ENCODE measurements around the gene KDM3A.
"Not testable (repeated sequence)": the region's sequence is repeated elsewhere in the genome, so short reads cannot be mapped to it uniquely, and the experiment has no call there.

KDM3A gene

DNA sequence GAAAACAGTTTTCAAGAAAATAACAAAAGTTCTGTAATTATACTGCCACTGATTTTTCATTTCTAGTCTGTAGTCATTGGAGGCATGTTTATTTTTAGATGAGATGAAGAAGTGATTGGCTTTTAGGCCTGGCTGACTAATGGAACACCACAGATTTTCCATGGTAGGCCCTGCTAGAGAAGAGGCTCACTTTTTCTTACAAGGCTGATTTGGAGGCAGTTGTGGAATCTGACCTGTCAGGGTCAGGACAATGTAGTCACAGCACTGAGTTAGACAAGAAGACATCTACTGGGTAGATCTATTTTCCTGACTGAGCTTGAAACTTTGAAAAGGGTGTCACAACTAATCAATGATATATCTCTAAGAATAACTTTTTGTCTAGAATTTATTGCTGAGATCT is 43.9 kb downstream of the KDM3A start:
- Histone ChIP-seq H3K9ac (ENCODE audit: low read depth, low read length) (no peak overlapping the region), H3K9me3 (ENCODE audit: control insufficient read depth, insufficient read depth, low read length) (no peaks in the 10 kb centered on the region), H3K27me3 (ENCODE audit: control insufficient read depth, insufficient read depth, low read length) (no peaks in the 10 kb centered on the region), H3K4me3 (ENCODE audit: low read depth, low read length) (no peak overlapping the region), H3K36me3 (ENCODE audit: control insufficient read depth, insufficient read depth, low read length) (peaks cover 22% of the 10 kb centered on the region), H3K4me1 (ENCODE audit: control insufficient read depth, insufficient read depth, low read length) (no peaks in the 10 kb centered on the region)

DNA sequence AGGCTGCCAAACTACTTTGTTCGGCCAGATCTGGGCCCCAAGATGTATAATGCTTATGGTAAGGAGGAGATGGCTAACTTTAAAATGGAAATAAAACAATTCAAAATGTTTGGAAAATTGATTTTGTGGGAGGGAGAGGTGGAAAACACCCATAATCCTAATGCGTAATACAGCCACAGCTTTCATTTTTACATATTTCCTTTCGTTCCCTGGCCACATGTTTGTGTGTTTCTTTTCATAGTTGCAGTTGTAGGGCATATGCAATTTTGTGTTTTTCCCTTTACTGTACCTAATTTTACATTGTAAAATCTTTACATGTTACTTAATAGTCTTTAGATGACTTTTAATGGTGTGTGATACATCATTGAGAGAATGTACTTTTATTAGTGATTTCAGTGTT is 44.6 kb downstream of the KDM3A start:
- H3K36me3 ChIP-seq (ENCODE audit: control insufficient read depth, insufficient read depth, low read length), result peaks cover 22% of the 10 kb centered on the region
- no peak overlapping the region for H3K4me3 ChIP-seq (ENCODE audit: low read depth, low read length)
- H3K4me1 ChIP-seq (ENCODE audit: control insufficient read depth, insufficient read depth, low read length), result no peaks in the 10 kb centered on the region
- no peaks in the 10 kb centered on the region for H3K27me3 ChIP-seq (ENCODE audit: control insufficient read depth, insufficient read depth, low read length)
- no peak overlapping the region for H3K9ac ChIP-seq (ENCODE audit: low read depth, low read length)
- no peaks in the 10 kb centered on the region for H3K9me3 ChIP-seq (ENCODE audit: control insufficient read depth, insufficient read depth, low read length)

DNA sequence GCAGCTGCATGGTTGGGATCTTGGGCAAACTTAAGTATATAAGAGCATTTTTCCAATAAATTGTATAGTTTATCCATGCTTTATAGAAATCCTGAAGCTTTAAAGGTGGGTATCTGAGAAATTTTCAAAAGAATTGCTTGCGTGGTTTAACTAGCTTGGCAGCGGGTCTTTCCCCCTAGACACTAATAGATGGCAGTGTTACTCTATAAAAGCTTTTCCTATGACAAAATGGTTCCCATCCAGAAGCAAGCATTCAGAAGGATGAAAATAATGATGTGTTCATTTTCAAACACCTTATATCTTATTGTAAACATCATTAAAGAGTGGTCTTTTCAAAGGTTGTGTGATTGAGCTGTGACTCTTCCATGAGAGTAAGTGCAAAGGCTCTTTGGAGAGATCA is 45.9 kb downstream of the KDM3A start:
- Histone ChIP-seq H3K27me3 (ENCODE audit: control insufficient read depth, insufficient read depth, low read length) (no peaks in the 10 kb centered on the region), H3K4me1 (ENCODE audit: control insufficient read depth, insufficient read depth, low read length) (no peaks in the 10 kb centered on the region), H3K9me3 (ENCODE audit: control insufficient read depth, insufficient read depth, low read length) (no peaks in the 10 kb centered on the region), H3K9ac (ENCODE audit: low read depth, low read length) (no peak overlapping the region), H3K4me3 (ENCODE audit: low read depth, low read length) (no peak overlapping the region), H3K36me3 (ENCODE audit: control insufficient read depth, insufficient read depth, low read length) (peaks cover 20% of the 10 kb centered on the region)

DNA sequence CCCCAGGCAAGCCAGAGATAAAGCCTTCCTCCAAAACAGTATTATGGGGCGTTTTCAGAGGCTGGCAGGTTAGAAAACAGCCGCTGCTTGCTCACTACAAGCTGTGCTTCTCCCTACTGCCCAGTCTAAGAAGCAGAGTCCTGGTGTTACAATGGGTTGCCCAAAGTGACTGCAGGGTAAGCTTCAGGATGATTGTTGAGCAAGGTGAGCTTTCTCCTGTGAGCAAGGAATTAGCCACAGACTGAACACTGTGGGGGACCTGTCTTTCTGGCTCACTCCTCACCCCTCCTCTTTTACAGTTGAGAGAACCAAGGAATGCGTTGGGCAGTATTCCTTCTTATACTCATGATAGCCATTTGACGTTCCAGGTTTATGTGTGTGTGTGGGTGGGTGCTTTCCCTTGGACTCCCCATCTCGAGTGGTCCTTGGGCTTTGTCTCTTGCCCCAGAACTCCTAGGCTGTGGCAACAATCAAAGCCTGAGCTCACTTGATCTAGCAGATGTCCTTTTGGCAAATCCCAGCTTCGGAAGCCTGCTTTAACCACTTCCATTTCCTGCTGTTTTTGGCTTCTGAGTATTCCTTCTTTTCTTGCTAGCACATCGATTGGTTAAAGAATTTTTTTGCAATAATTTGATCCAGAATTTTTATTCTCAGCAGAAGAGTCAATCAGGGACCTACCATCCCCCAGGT is 47.5 kb downstream of the KDM3A start:
- Histone ChIP-seq H3K9me3 (ENCODE audit: control insufficient read depth, insufficient read depth, low read length) (no peaks in the 10 kb centered on the region), H3K27me3 (ENCODE audit: control insufficient read depth, insufficient read depth, low read length) (no peaks in the 10 kb centered on the region), H3K4me3 (ENCODE audit: low read depth, low read length) (no peak overlapping the region), H3K4me1 (ENCODE audit: control insufficient read depth, insufficient read depth, low read length) (no peaks in the 10 kb centered on the region), H3K36me3 (ENCODE audit: control insufficient read depth, insufficient read depth, low read length) (peaks cover 12% of the 10 kb centered on the region), H3K9ac (ENCODE audit: low read depth, low read length) (no peak overlapping the region)

DNA sequence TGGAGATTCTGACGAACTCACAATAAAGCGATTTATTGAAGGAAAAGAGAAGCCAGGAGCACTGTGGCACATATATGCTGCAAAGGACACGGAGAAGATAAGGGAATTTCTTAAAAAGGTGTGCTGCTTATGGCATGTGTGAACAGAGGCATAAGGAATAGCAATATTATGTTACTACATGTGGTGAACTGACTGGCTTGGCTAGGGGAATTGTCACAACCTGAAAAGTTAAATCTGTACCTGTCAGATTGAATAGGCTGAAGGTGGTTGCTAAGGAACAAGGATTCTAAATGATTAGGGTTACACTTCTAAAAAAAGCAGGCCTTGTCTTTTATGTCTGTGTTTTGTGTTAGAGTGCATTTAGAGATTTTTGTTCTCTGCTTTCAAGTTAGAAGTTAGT is 48.4 kb downstream of the KDM3A start:
- Histone ChIP-seq H3K9me3 (ENCODE audit: control insufficient read depth, insufficient read depth, low read length) (no peaks in the 10 kb centered on the region), H3K9ac (ENCODE audit: low read depth, low read length) (no peak overlapping the region), H3K4me3 (ENCODE audit: low read depth, low read length) (no peak overlapping the region), H3K27me3 (ENCODE audit: control insufficient read depth, insufficient read depth, low read length) (no peaks in the 10 kb centered on the region), H3K4me1 (ENCODE audit: control insufficient read depth, insufficient read depth, low read length) (no peaks in the 10 kb centered on the region), H3K36me3 (ENCODE audit: control insufficient read depth, insufficient read depth, low read length) (peaks cover 7% of the 10 kb centered on the region)

GRCh38 chr2:86490245-86490644 is 49.1 kb downstream of the KDM3A start:
- no peaks in the 10 kb centered on the region for H3K9me3 ChIP-seq (ENCODE audit: control insufficient read depth, insufficient read depth, low read length)
- no peaks in the 10 kb centered on the region for H3K4me1 ChIP-seq (ENCODE audit: control insufficient read depth, insufficient read depth, low read length)
- H3K27me3 ChIP-seq (ENCODE audit: control insufficient read depth, insufficient read depth, low read length), result no peaks in the 10 kb centered on the region
- H3K4me3 ChIP-seq (ENCODE audit: low read depth, low read length), result no peak overlapping the region
- H3K9ac ChIP-seq (ENCODE audit: low read depth, low read length), result no peak overlapping the region
- peaks cover 6% of the 10 kb centered on the region for H3K36me3 ChIP-seq (ENCODE audit: control insufficient read depth, insufficient read depth, low read length)

DNA sequence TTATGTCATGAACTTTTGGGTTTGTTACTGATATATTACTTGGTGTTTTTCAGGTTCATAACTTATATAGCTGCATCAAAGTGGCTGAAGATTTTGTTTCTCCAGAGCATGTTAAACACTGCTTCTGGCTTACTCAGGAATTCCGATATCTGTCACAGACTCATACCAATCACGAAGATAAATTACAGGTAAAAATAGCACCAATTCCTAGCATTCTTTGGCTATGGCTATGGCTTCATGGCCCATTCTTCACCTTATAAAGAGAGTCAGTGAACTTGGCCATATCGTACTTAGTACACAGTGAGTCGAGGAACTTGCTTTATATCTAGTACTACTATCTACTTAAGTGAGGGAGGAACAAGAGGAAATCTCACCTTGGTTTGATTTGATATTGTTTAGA is 49.9 kb downstream of the KDM3A start:
- Histone ChIP-seq H3K9ac (ENCODE audit: low read depth, low read length) (no peak overlapping the region), H3K4me1 (ENCODE audit: control insufficient read depth, insufficient read depth, low read length) (no peaks in the 10 kb centered on the region), H3K36me3 (ENCODE audit: control insufficient read depth, insufficient read depth, low read length) (no peaks in the 10 kb centered on the region), H3K4me3 (ENCODE audit: low read depth, low read length) (no peak overlapping the region), H3K27me3 (ENCODE audit: control insufficient read depth, insufficient read depth, low read length) (no peaks in the 10 kb centered on the region), H3K9me3 (ENCODE audit: control insufficient read depth, insufficient read depth, low read length) (no peaks in the 10 kb centered on the region)

- Histone ChIP-seq H3K4me3 (ENCODE audit: low read depth, low read length) (no peak overlapping the region), H3K9ac (ENCODE audit: low read depth, low read length) (no peak overlapping the region), H3K36me3 (ENCODE audit: control insufficient read depth, insufficient read depth, low read length) (no peaks in the 10 kb centered on the region), H3K4me1 (ENCODE audit: control insufficient read depth, insufficient read depth, low read length) (no peaks in the 10 kb centered on the region), H3K9me3 (ENCODE audit: control insufficient read depth, insufficient read depth, low read length) (no peaks in the 10 kb centered on the region), H3K27me3 (ENCODE audit: control insufficient read depth, insufficient read depth, low read length) (no peaks in the 10 kb centered on the region)
These were observed 50.9 kb downstream of the KDM3A start for GRCh38 chr2:86492048-86492453.

DNA sequence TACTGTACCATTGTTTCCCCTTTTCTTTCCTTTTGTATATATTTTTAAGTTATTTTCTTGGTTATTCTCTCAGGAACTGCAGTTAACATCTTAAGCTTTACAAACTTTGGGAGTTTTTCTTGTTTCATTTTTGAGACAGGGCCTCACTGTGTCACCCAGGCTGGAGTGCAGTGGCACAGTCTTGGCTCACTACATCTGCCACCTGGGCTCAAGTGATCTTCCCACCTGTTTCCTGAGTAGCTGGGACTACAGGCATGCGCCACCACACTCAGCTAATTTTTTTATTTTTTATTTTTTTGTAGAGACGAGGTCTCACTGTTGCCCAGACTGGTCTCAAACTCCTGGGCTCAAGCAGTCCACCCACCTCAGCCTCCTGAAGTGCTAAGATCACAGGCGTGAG is 55.2 kb downstream of the KDM3A start:
- peaks cover 11% of the 10 kb centered on the region for H3K36me3 ChIP-seq (ENCODE audit: control insufficient read depth, insufficient read depth, low read length)
- H3K9me3 ChIP-seq (ENCODE audit: control insufficient read depth, insufficient read depth, low read length); H3K27me3 ChIP-seq (ENCODE audit: control insufficient read depth, insufficient read depth, low read length); H3K9ac ChIP-seq (ENCODE audit: low read depth, low read length); H3K4me1 ChIP-seq (ENCODE audit: control insufficient read depth, insufficient read depth, low read length); H3K4me3 ChIP-seq (ENCODE audit: low read depth, low read length): not testable (repeated sequence)

DNA sequence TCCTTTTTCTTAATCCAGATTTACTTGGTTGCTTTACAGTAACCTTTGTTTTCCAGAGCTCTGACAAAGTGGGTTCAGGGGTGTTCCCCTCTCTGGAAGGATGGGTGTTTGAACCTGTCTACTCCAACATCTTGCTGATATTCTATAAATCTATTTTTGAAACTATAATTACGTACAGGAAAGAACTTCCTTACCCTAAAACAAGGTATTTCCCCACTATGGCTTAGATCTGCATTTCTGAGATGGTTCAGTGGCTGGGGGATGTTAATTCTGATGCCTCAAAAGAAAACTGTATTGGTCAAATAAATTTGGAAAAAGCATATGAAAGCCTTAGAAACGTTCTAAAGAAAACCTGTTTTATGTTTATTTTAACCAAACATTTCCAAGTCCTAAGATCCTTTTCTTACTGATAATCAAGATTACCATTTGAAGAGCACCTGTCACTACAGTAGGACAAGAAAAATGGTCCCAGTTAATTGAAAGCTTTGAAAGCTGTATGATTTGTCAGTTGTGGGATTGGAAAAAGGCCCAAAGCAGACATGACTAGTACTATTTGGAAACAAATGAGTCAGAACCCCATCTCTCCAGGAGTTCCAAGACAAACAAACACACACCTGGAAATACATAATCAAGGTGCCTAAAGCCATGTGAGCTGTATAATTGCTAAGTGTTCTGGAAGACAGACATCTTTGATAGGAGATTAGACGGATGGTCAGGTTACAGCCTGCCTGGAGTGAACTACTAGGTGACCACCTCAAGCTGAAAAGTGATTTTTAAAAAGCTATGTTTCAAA is 57.5 kb downstream of the KDM3A start:
- H3K36me3 ChIP-seq (ENCODE audit: control insufficient read depth, insufficient read depth, low read length), result peaks cover 11% of the 10 kb centered on the region
- H3K4me1 ChIP-seq (ENCODE audit: control insufficient read depth, insufficient read depth, low read length), result no peaks in the 10 kb centered on the region
- peaks cover 9% of the 10 kb centered on the region for H3K9me3 ChIP-seq (ENCODE audit: control insufficient read depth, insufficient read depth, low read length)
- no peak overlapping the region for H3K9ac ChIP-seq (ENCODE audit: low read depth, low read length)
- H3K27me3 ChIP-seq (ENCODE audit: control insufficient read depth, insufficient read depth, low read length), result no peaks in the 10 kb centered on the region
- no peak overlapping the region for H3K4me3 ChIP-seq (ENCODE audit: low read depth, low read length)

GRCh38 chr2:86499326-86499725 is 58.2 kb downstream of the KDM3A start:
- no peaks in the 10 kb centered on the region for H3K27me3 ChIP-seq (ENCODE audit: control insufficient read depth, insufficient read depth, low read length)
- H3K9me3 ChIP-seq (ENCODE audit: control insufficient read depth, insufficient read depth, low read length), result peaks cover 9% of the 10 kb centered on the region
- no peak overlapping the region for H3K4me3 ChIP-seq (ENCODE audit: low read depth, low read length)
- H3K4me1 ChIP-seq (ENCODE audit: control insufficient read depth, insufficient read depth, low read length), result no peaks in the 10 kb centered on the region
- peaks cover 11% of the 10 kb centered on the region for H3K36me3 ChIP-seq (ENCODE audit: control insufficient read depth, insufficient read depth, low read length)
- no peak overlapping the region for H3K9ac ChIP-seq (ENCODE audit: low read depth, low read length)
